ENCODE measurements around the gene CEP104.

- TF ChIP-seq CTCF (IDR thresholded peaks at IDR 0.05; ENCODE audit: low read depth, low read length, poor library complexity, severe bottlenecking) (no peak), EZH2phosphoT487 (IDR thresholded peaks at IDR 0.05; ENCODE audit: borderline replicate concordance, low read length) (no peak)
These were observed 73.1 kb downstream of the CEP104 start for GRCh38 chr1:3783651-3784474.

All from DOHH2 (cell line).